HG03457 (cell line): ENCODE results near the gene HOXB8.

ENCODE experiments used
- ATAC-seq: cut with Tn5 transposase; IDR thresholded peaks from one replicate; pipeline ENCODE4 v1.9.1; 2021; ENCODE audit warnings: moderate number of reproducible peaks; ENCODE audit not compliant: unreplicated experiment

HOXB8 gene

GRCh38 chr17:48615047-48615962 lies at the start of gene HOXB8:
TSS of gene HOXB8 (minus strand) at chr17:48615292. CDS start at chr17:48614704, 588 bp downstream.
- ATAC-seq: no peak

- ATAC-seq: no peak
Measured at GRCh38 chr17:48663134-48663924, 48.2 kb upstream of the HOXB8 start.

- no peak for ATAC-seq
Measured at GRCh38 chr17:48655913-48656312, 40.8 kb upstream of the HOXB8 start.

GRCh38 chr17:48649741-48650140 lies 34.6 kb upstream of the HOXB8 start:
- ATAC-seq: no peak

GRCh38 chr17:48647963-48648245 lies 32.8 kb upstream of the HOXB8 start:
- no peak for ATAC-seq

- ATAC-seq: no peak
Measured at GRCh38 chr17:48647103-48647962, 32.2 kb upstream of the HOXB8 start.

- ATAC-seq: no peak
Measured at GRCh38 chr17:48646183-48647102, 31.4 kb upstream of the HOXB8 start.

GRCh38 chr17:48645639-48646182 lies 30.6 kb upstream of the HOXB8 start:
- ATAC-seq: no peak

- ATAC-seq: no peak
Measured at GRCh38 chr17:48644910-48645557, 29.9 kb upstream of the HOXB8 start.

GRCh38 chr17:48644159-48644558 lies 29.1 kb upstream of the HOXB8 start:
- ATAC-seq: no peak

- ATAC-seq: no peak
Measured at GRCh38 chr17:48643697-48644012, 28.6 kb upstream of the HOXB8 start.

GRCh38 chr17:48642843-48643696 lies 28.0 kb upstream of the HOXB8 start:
- ATAC-seq: no peak

- ATAC-seq: no peak
Measured at GRCh38 chr17:48642059-48642842, 27.2 kb upstream of the HOXB8 start.

GRCh38 chr17:48641541-48642058 lies 26.5 kb upstream of the HOXB8 start:
- ATAC-seq: no peak

GRCh38 chr17:48640858-48641180 lies 25.7 kb upstream of the HOXB8 start:
- no peak for ATAC-seq

GRCh38 chr17:48639982-48640857 lies 25.1 kb upstream of the HOXB8 start:
- no peak for ATAC-seq

- ATAC-seq: no peak
Measured at GRCh38 chr17:48639136-48639535, 24.0 kb upstream of the HOXB8 start.
